ENCODE measurements around the gene PRR15. TPM values are rescaled to one million over a fixed set of nuclear protein-coding genes. Genes with fewer than 3 reads are reported as not detected.

PRR15 gene
- polyA plus RNA-seq, 1 donor from 2014 or later = not detected

DNA sequence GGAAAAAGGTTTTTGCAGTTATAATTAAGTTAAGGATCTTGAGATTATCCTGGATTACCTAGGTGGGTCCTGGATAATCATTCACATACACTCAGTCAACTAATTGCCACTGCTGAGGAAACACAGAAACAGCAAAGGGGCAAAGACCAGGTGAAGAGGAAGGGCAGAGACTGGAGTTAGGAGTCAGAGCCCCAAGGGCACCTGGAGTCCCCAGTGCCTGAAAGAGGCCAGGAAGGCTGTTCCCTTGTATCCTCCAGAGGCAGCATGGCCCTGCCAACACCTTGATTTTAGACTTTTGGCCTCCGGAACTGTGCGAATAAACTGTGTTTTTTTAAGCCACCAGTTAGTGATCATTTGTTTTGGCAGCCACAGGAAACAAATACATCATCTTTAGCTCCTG, 24.6 kb downstream of the PRR15 start:
- no peaks in the 10 kb centered on the region for H3K9me2 ChIP-seq (ENCODE audit: insufficient read depth, low read length)
- H3K4me2 ChIP-seq (ENCODE audit: low read length) = no peak overlapping the region
- H4K20me1 ChIP-seq (ENCODE audit: insufficient read depth) = no peaks in the 10 kb centered on the region
- H3F3A ChIP-seq (ENCODE audit: insufficient read depth, low read length, poor library complexity, severe bottlenecking) = no peaks in the 10 kb centered on the region
- H3K27ac ChIP-seq (ENCODE audit: low read length) = no peak overlapping the region
- H3K27me3 ChIP-seq (ENCODE audit: insufficient read depth, low read depth, low read length) = no peaks in the 10 kb centered on the region
- H2AFZ ChIP-seq (ENCODE audit: low read depth, low read length) = no peak overlapping the region
- H3K36me3 ChIP-seq (ENCODE audit: insufficient read depth, low read length) = peaks cover 3% of the 10 kb centered on the region
- no peak overlapping the region for H3K9ac ChIP-seq (ENCODE audit: low read length)
- no peak for TF ChIP-seq RAD21 (conservative IDR thresholded peaks at IDR 0.05)
- TF ChIP-seq, protein P1, sequence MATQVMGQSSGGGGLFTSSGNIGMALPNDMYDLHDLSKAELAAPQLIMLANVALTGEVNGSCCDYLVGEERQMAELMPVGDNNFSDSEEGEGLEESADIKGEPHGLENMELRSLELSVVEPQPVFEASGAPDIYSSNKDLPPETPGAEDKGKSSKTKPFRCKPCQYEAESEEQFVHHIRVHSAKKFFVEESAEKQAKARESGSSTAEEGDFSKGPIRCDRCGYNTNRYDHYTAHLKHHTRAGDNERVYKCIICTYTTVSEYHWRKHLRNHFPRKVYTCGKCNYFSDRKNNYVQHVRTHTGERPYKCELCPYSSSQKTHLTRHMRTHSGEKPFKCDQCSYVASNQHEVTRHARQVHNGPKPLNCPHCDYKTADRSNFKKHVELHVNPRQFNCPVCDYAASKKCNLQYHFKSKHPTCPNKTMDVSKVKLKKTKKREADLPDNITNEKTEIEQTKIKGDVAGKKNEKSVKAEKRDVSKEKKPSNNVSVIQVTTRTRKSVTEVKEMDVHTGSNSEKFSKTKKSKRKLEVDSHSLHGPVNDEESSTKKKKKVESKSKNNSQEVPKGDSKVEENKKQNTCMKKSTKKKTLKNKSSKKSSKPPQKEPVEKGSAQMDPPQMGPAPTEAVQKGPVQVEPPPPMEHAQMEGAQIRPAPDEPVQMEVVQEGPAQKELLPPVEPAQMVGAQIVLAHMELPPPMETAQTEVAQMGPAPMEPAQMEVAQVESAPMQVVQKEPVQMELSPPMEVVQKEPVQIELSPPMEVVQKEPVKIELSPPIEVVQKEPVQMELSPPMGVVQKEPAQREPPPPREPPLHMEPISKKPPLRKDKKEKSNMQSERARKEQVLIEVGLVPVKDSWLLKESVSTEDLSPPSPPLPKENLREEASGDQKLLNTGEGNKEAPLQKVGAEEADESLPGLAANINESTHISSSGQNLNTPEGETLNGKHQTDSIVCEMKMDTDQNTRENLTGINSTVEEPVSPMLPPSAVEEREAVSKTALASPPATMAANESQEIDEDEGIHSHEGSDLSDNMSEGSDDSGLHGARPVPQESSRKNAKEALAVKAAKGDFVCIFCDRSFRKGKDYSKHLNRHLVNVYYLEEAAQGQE (IDR thresholded peaks at IDR 0.05; ENCODE audit: borderline replicate concordance) = no peak
- TF ChIP-seq POLR2AphosphoS5 (IDR thresholded peaks at IDR 0.05) = no peak
- no peak for TF ChIP-seq EZH2 (IDR thresholded peaks at IDR 0.05; ENCODE audit: borderline replicate concordance, insufficient read depth, low read length, poor library complexity, severe bottlenecking)
- no peak for TF ChIP-seq SMC3 (conservative IDR thresholded peaks at IDR 0.05; ENCODE audit: poor library complexity)
- no peak overlapping the region for H3K4me3 ChIP-seq (ENCODE audit: low read length)
- no peaks in the 10 kb centered on the region for H3K79me2 ChIP-seq (replicated peaks; ENCODE audit: insufficient read depth, low read length)
- H3K9me3 ChIP-seq (ENCODE audit: low read length) = no peaks in the 10 kb centered on the region

DNA sequence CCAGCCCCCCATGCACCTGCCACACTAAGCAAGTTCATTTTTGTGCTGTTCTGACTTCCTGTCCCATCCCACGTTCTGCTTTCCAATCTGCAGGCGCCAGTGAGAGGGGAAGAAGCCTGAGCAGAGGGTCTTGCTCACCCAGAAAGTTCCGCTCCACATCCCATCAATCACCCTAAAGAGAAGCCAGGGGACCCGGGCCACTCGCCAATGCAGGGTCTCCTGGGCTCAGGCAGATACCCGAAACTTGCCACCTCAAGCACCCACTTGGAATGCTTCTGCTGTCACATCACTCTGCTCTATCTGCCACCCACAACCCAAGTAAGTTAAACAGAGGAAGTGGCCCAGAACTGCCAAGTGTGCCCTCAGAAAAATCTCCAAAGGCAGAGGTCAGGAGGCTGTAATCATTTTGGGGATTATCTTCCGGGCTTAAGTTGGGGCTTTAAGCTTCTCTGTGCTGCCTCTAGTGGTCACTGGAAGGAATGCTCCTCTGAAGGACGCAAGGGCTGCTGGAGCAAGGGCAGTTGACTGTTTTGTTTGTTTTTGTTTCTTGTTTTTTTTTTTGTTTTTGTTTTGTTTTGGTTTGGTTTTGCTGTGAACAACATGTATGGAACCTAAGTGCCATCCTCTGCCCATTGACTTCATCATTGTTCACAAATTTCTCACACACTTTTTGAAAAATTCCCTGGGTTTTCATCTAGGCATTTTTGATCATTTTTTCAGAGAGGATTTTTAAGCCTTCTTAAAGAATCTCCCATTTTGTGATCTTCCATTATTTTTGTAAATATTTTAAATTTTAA, 25.5 kb downstream of the PRR15 start:
- Histone ChIP-seq H3K9me2 (ENCODE audit: insufficient read depth, low read length) (no peaks in the 10 kb centered on the region), H3K27me3 (ENCODE audit: insufficient read depth, low read depth, low read length) (no peaks in the 10 kb centered on the region), H4K20me1 (ENCODE audit: insufficient read depth) (no peaks in the 10 kb centered on the region), H3F3A (ENCODE audit: insufficient read depth, low read length, poor library complexity, severe bottlenecking) (no peaks in the 10 kb centered on the region), H3K36me3 (ENCODE audit: insufficient read depth, low read length) (peaks cover 3% of the 10 kb centered on the region), H3K4me2 (ENCODE audit: low read length) (no peak overlapping the region), H3K27ac (ENCODE audit: low read length) (no peak overlapping the region), H3K9me3 (ENCODE audit: low read length) (no peaks in the 10 kb centered on the region), H3K9ac (ENCODE audit: low read length) (no peak overlapping the region), H3K4me3 (ENCODE audit: low read length) (no peak overlapping the region), H2AFZ (ENCODE audit: low read depth, low read length) (no peak overlapping the region), H3K79me2 (replicated peaks; ENCODE audit: insufficient read depth, low read length) (no peaks in the 10 kb centered on the region)
- TF ChIP-seq RAD21 (conservative IDR thresholded peaks at IDR 0.05) = no peak
- TF ChIP-seq, protein P2, sequence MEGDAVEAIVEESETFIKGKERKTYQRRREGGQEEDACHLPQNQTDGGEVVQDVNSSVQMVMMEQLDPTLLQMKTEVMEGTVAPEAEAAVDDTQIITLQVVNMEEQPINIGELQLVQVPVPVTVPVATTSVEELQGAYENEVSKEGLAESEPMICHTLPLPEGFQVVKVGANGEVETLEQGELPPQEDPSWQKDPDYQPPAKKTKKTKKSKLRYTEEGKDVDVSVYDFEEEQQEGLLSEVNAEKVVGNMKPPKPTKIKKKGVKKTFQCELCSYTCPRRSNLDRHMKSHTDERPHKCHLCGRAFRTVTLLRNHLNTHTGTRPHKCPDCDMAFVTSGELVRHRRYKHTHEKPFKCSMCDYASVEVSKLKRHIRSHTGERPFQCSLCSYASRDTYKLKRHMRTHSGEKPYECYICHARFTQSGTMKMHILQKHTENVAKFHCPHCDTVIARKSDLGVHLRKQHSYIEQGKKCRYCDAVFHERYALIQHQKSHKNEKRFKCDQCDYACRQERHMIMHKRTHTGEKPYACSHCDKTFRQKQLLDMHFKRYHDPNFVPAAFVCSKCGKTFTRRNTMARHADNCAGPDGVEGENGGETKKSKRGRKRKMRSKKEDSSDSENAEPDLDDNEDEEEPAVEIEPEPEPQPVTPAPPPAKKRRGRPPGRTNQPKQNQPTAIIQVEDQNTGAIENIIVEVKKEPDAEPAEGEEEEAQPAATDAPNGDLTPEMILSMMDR (IDR thresholded peaks at IDR 0.05; ENCODE audit: poor library complexity, severe bottlenecking) = peak; percentile 43

DNA sequence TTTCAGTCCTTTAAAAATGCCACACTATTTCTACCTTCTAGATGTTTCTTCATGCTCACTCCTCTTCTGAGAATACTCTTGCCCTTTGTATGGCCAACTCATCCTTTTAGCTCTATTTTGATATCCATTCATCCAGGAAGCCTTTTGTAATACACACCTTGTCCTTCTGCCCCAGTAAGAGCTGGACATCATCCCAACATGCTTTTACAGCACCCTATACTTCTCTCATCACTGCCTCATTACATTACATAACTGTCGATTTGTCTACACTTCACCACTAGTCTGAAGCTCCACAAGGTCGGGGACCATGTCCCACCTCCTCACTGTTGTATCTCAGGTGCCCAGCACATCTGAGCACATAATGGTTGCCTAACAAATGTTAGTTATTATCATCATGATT, 29.2 kb downstream of the PRR15 start:
- Histone ChIP-seq H3K9me3 (ENCODE audit: low read length) (no peaks in the 10 kb centered on the region), H3K4me3 (ENCODE audit: low read length) (no peak overlapping the region), H3K4me2 (ENCODE audit: low read length) (no peak overlapping the region), H3K9ac (ENCODE audit: low read length) (no peak overlapping the region), H4K20me1 (ENCODE audit: insufficient read depth) (no peaks in the 10 kb centered on the region), H3F3A (ENCODE audit: insufficient read depth, low read length, poor library complexity, severe bottlenecking) (no peaks in the 10 kb centered on the region), H3K9me2 (ENCODE audit: insufficient read depth, low read length) (no peaks in the 10 kb centered on the region), H3K27me3 (ENCODE audit: insufficient read depth, low read depth, low read length) (no peaks in the 10 kb centered on the region), H2AFZ (ENCODE audit: low read depth, low read length) (no peak overlapping the region), H3K27ac (ENCODE audit: low read length) (no peak overlapping the region), H3K79me2 (replicated peaks; ENCODE audit: insufficient read depth, low read length) (no peaks in the 10 kb centered on the region), H3K36me3 (ENCODE audit: insufficient read depth, low read length) (peaks cover 3% of the 10 kb centered on the region)
- TF ChIP-seq SMC3 (conservative IDR thresholded peaks at IDR 0.05; ENCODE audit: poor library complexity) (no peak), EP300 (conservative IDR thresholded peaks at IDR 0.05; ENCODE audit: poor library complexity, severe bottlenecking) (no peak), POLR2AphosphoS5 (IDR thresholded peaks at IDR 0.05) (no peak), TAF1 (IDR thresholded peaks at IDR 0.05; ENCODE audit: low read depth) (no peak), MXI1 (conservative IDR thresholded peaks at IDR 0.05; ENCODE audit: poor library complexity, severe bottlenecking) (no peak), EZH2 (IDR thresholded peaks at IDR 0.05; ENCODE audit: borderline replicate concordance, insufficient read depth, low read length, poor library complexity, severe bottlenecking) (no peak), RAD21 (conservative IDR thresholded peaks at IDR 0.05) (no peak)
- TF ChIP-seq, protein P2 (IDR thresholded peaks at IDR 0.05; ENCODE audit: poor library complexity, severe bottlenecking) = no peak
- TF ChIP-seq, protein P1 (IDR thresholded peaks at IDR 0.05; ENCODE audit: borderline replicate concordance) = no peak

Measured in neural cell (in vitro differentiated cells).